Left ventricle myocardium superior (tissue), 1 donor: ENCODE results near the gene RBFA. TPM values are rescaled to one million over a fixed set of nuclear protein-coding genes. Genes with fewer than 3 reads are reported as not detected.
"Not testable (repeated sequence)": the region's sequence is repeated elsewhere in the genome, so short reads cannot be mapped to it uniquely, and the experiment has no call there.

ENCODE experiments used
- ATAC-seq: fragments of 200-7000 bp; cut with Tn5 transposase; one replicate; pipeline ENCODE4 v1.9.1; 2020; ENCODE audit warnings: mild to moderate bottlenecking, moderate library complexity
- DNase-seq: peaks from one replicate; pipeline ENCODE4 v3.0.0-alpha.2; 2020
- intact Hi-C: fragments of 100-400 bp; cut with micrococcal nuclease; formaldehyde crosslinking; loops from one replicate; pipeline ENCODE4 v1.11.0; 2022
- long read RNA-seq: library from polyadenylated mRNA; unstranded; transcript quantifications from one replicate; pipeline ENCODE4 v2.0.0, GENCODE V29; 2021
- total RNA-seq: library from RNA; stranded (reverse); fragmentation: NEBNext Ultra II Directional; extraction: Animal tissue kit (Norgen Biotek cat#: 25700); gene quantifications from one replicate; pipeline ENCODE4 v1.2.1, GENCODE V29; 2021
- donor health status: DM: no; HTN: yes; CAD: no; lungs with severe emphysema.

Gene RBFA
- total RNA-seq = 23.4 TPM
- long read RNA-seq, transcript RBFA-202 (7 exons, 1,407 nt) = major isoform, 49 of 63 reads
- long read RNA-seq, partial matches to known transcripts = 0 of 63 reads
- long read RNA-seq, other reads (novel, unspliced or antisense) = 12 of 63 reads

GRCh38 chr18:80034068-80034851, at the start of gene RBFA:
RBFA (plus strand) TSS chr18:80034434; CDS start chr18:80034496, 62 bp downstream.
- ATAC-seq = peak; percentile 93
- intact Hi-C loops = no loop called here

GRCh38 chr18:79985172-79985571, 49.1 kb upstream of the RBFA start:
- no peak for DNase-seq
- intact Hi-C loops = no loop called here
- ATAC-seq = no peak

More at GRCh38 chr18:80034068-80034851, at the start of gene RBFA:
- DNase-seq = peak; percentile 100

- no peak for DNase-seq
- ATAC-seq = no peak
- intact Hi-C loops = no loop called here
These were observed 47.5 kb upstream of the RBFA start for GRCh38 chr18:79986726-79987125.

- ATAC-seq = no peak
- DNase-seq = no peak
- intact Hi-C loops = no loop called here
These were observed 46.7 kb upstream of the RBFA start for GRCh38 chr18:79987566-79987965.

- intact Hi-C loops = no loop called here
- peak; percentile 72 for ATAC-seq
- DNase-seq = peak; percentile 71
These were observed 46.2 kb upstream of the RBFA start for GRCh38 chr18:79988071-79988450.

GRCh38 chr18:79988451-79989194, 45.6 kb upstream of the RBFA start, which contains the start of gene TXNL4A:
TXNL4A (minus strand) TSS chr18:79988563; CDS start chr18:79988392, 171 bp downstream.
- DNase-seq = peak; percentile 96
- peak; percentile 99 for ATAC-seq
- intact Hi-C loops = no loop called here

GRCh38 chr18:79989195-79989497, 45.1 kb upstream of the RBFA start:
- DNase-seq (no peak), ATAC-seq (no peak)
- intact Hi-C loops = no loop called here

GRCh38 chr18:79991494-79991893, 42.7 kb upstream of the RBFA start:
- DNase-seq = no peak
- intact Hi-C loops = no loop called here
- ATAC-seq = no peak

- intact Hi-C loops, DNase-seq: not testable (repeated sequence)
These were observed 34.5 kb upstream of the RBFA start for GRCh38 chr18:79999701-80000100.

GRCh38 chr18:80000877-80001276, 33.4 kb upstream of the RBFA start:
- DNase-seq (no peak), ATAC-seq (no peak)
- intact Hi-C loops = no loop called here

More at GRCh38 chr18:79999701-80000100, 34.5 kb upstream of the RBFA start:
- not testable (repeated sequence) for ATAC-seq

GRCh38 chr18:80002468-80002867, 31.8 kb upstream of the RBFA start:
- no peak for ATAC-seq
- DNase-seq = no peak
- intact Hi-C loops = no loop called here

- intact Hi-C loops = no loop called here
- DNase-seq (no peak), ATAC-seq (no peak)
These were observed 29.5 kb upstream of the RBFA start for GRCh38 chr18:80004600-80005342.

- no peak for ATAC-seq
- intact Hi-C loops = no loop called here
- DNase-seq = no peak
These were observed 27.5 kb upstream of the RBFA start for GRCh38 chr18:80006724-80007123.

GRCh38 chr18:80009661-80010550, 24.3 kb upstream of the RBFA start:
- ATAC-seq (peak; percentile 99), DNase-seq (peak; percentile 80)
- intact Hi-C loops = no loop called here

GRCh38 chr18:80010551-80010906, 23.7 kb upstream of the RBFA start:
- DNase-seq (no peak), ATAC-seq (peak; percentile 60)
- intact Hi-C loops = no loop called here

- not testable (repeated sequence) for DNase-seq
These were observed 22.6 kb upstream of the RBFA start for GRCh38 chr18:80011496-80012137.

GRCh38 chr18:80012714-80013113, 21.5 kb upstream of the RBFA start:
- ATAC-seq (no peak), DNase-seq (no peak)
- intact Hi-C loops = no loop called here

More at GRCh38 chr18:80011496-80012137, 22.6 kb upstream of the RBFA start:
- intact Hi-C loops, ATAC-seq: not testable (repeated sequence)

- ATAC-seq = no peak
- no peak for DNase-seq
- intact Hi-C loops = no loop called here
These were observed 11.6 kb upstream of the RBFA start for GRCh38 chr18:80022613-80023012.
